ENCODE results near the gene DHRS13.
"Not testable (repeated sequence)": the region's sequence is repeated elsewhere in the genome, so short reads cannot be mapped to it uniquely, and the experiment has no call there.

Gene DHRS13

DNA sequence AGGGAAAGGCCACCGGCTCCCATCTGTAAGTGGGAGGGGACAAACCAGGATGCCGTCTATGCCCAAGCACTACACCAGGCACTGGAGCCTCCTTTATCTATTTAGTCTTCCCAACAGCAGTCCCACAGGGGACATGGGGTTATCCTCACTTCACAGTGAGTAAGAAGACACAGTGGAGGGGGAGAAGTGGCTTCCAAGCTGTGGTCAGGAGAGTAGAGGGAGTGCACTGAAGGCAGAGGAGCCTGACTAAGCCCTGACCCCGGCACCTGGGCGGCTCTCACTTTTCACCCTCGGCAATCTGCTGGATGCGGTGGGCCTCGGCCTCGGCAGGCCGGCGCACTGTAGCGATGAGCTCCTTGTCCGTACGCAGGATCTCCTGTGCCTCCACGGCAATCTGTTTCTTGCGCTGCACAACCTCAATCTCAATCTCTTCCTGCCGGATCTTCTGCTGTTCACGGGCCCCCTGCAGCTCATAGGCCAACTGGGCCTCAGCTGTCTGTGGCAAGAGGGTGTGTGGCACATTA, 21.3 kb downstream of the DHRS13 start:
- no peak for DNase-seq

DNA sequence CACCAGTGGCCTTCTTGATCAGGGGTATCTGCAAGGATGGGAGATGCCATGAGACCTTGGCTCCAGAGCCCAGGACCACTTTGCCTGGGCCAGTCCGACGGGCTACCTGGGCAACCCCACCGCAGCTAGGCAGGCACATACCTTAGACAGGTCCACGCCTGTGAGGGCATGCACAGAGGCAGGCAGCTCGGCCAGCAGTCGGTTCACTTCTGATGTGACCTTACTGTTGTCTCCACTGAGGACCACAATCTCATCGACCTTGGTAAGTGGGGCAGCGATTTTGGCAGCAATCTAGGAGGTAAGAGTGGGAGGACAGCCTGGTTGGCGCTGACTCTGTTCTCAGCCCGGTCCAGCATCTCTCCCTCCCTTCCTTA, 22.3 kb downstream of the DHRS13 start:
- no peak for DNase-seq

DNA sequence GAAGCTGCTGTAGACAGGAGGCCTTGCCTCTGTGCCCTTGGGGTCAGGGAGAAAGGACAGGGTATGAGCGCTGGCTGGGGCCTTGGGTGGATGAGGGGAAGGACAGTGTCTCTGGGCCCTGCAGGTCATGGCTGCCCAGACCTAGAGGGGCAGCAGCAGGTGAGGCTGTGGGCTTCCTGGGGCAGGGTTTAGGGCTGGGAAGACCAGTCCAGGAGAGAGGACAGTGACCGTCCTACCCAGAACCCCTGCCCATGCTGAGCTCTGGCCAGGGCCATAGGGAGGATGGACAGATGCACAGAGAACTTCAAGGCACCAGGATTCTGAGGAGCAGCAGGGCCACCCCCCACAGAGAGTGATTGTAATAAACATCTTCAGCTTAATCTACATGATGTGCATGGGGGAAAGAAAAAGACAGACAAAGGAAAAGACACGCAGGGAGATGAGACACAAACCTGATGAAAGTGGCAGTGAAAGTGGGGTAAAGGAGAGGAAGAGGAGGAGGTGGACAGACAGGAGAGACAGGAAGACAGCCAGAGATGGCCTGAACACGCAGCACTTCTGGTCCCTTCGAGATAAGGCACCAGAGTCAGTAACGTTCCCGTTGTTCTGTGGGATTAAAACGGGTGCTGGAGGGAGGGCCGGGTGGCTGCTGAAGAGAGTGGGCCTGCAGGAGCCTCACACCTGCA, 22.9 kb downstream of the DHRS13 start:
- no peak for DNase-seq

DNA sequence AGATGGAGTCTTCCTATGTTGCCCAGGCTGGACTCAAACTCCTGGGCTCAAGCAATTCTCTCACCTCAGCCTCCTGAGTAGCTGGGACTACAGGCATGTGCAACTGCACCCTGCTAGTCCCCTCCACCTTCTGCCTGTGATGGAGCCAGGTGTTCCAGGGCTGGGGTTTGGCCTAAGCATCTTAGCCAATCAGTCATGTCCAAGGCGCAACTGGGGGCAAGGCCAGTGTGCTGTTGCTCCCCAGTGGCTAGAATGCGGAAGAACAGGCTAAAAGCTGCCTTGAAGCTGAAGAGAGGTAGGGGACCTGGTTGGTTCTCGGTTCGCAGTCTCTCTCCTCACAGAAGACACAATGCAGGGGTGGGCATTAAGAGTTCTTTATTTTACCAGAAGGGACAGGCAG, 23.9 kb downstream of the DHRS13 start:
- no peak for DNase-seq

DNA sequence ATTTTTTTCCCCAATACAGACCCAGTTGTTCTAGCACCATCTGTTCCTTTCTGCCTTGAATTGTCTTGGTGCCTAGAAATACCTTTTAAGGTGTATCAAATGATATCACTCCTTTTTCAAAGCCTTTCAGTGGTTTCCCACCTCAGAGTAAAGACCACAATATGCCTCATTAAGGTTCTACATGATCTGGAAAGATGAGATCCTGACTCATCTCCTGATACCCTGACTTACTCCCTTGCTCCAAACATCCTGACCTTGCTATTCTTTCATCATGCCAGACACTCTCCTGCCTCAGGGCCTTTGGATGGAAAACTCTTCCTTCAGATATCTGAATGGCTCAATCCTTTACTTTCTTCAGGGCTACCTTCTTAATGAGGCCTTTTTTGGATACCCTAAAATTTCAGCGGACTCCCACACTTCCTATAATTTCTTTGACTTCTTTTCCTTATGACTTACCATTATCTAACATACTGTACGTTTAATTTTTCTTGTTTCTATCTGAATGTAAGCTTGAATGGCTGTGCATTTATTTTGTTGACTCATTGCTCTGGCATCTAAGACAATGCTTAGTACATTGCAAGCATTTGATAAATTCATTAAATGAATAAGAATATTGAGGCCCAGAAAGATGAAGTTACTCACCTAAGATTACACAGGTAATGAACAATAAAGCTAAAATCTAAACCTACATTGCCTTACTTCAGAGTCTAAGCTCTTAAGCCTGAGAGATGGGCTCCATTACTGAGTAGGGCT, 24.5 kb downstream of the DHRS13 start:
- DNase-seq = no peak

DNA sequence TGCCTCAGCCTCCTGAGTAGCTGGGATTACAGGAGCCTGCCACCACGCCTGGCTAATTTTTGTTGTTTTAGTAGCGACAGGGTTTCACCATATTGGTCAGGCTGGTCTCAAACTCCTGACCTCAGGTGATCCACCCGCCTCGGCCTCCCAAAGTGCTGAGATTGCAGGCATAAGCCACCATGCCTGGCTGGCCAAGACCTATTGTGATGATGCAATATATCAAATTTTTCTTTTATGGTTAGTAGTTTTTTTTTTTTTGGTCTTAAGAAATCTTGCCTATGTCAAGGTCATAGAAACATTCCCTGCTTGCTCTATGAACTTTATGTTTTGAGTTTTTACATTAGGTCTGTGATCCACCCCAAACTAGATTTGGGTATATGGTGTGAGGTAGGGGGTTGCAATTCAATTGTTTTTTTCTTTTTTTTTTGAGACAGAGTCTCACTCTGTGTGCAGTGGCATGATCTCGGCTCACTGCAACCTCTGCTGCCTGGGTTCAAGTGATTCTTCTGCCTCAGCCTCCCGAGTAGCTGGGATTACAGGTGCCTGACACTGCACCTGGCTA, 25.6 kb downstream of the DHRS13 start:
- DNase-seq = not testable (repeated sequence)

DNA sequence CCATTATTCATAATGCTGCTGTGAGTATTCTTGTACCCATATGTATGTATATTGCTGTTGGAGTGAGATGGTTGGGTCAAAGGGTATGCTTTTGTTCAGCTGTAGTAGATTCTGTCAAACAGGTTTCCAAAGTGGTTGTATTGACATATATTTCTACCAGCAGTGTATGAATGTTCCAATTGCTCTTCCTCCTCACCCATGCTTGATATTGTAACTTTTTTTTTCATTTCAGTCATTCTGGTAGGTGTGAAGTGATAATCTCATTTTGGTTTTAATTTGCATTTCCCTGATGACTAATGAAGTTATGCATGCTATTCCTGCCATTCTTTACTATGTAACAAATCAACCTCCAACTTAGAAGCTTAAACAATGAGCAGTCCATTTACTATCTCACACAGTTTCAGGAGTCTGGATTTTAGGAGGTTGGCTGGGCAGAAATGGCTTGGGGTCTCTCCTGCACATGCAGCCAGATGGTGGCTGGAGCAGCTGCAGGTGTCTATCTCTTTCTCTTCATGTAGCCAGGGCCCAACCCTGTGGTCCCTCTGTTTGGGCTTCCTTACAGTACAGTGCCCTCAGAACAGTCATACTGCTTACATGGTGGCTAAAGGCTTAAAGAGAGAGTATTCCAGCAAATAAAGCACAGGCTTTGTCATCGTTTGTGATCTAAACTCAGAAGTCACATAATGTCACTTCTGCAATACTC, 26.9 kb downstream of the DHRS13 start:
- DNase-seq = no peak

DNA sequence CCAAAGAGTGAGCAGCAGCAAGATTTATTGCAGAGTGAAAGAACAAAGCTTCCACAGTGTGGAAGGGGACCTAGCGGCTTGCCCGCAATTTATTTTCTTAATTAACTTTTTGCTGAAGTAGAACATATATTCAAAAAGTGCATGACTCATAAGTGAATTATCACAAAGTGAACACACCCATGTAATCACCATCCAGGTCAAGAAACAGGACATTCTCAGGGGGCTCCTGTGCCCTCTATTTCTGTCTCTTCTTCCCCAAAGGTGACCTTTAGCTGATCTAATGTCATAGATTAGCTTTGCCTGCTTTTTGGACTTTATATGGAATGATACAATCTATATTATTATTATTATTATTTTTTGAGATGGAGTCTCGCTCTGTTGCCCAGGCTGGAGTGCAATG, 28.1 kb downstream of the DHRS13 start:
- no peak for DNase-seq

DNA sequence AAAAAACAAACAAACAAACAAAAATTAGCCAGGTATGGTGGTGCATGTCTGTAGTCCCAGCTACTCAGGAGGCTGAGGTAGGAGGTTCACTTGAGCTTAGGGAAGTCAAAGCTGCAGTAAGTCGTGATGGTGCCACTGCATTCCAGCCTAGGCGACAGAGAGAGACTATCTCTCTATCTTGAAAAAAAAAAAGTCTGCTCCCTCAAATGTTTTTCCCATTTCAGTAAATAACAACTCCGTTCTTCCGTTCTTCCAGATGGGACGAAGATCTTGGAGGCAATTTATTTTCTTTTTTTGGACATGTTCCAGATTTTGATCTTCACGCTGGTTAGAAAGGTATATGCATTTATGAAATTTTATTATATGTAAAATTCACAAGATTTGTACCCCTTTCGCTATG, 29.0 kb downstream of the DHRS13 start:
- DNase-seq = no peak

DNA sequence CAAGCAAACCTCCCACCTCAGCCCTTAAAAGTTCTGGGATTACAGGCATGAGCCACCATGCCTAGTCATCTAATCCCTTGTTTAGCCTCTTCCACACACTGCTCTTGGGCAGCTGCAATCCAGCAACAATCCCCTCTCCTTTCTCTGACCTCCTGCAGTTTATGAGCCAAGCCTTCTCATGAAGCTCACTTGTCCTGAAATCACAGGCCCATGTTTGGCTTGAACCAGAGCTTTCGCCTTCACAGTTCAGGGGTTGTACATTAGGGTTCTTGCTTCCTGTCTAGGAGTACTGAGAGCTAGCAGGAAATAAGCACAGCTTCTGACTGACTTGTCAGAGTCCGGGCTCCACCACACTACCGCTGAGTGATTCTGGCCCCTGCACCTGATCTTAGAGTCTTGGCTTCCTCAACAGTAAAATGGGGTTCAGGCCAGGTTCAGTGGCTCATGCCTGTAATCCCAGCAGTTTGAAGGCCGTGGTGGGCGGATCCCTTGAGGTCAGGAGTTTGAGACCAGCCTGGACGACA, 31.8 kb downstream of the DHRS13 start:
- no peak for DNase-seq

DNA sequence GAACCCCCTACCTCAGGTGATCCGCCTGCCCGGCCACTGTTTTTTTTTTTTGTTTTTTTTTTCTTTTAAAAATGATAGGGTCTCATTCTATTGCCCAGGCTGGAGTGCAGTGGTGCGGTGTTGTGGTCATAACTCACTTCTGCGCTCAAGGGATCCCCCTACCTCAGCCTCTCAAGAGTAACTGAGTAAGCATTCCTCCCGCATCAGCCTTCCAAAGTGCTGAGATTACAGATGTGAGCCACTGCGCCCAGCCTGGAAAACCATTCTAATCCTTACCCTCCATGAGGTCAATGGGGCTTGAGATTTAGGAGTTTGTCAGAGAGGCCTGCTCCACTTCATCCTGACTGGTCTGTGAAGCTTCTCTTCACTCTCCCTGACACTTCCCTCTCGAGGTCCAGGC, 35.6 kb downstream of the DHRS13 start:
- DNase-seq = no peak

DNA sequence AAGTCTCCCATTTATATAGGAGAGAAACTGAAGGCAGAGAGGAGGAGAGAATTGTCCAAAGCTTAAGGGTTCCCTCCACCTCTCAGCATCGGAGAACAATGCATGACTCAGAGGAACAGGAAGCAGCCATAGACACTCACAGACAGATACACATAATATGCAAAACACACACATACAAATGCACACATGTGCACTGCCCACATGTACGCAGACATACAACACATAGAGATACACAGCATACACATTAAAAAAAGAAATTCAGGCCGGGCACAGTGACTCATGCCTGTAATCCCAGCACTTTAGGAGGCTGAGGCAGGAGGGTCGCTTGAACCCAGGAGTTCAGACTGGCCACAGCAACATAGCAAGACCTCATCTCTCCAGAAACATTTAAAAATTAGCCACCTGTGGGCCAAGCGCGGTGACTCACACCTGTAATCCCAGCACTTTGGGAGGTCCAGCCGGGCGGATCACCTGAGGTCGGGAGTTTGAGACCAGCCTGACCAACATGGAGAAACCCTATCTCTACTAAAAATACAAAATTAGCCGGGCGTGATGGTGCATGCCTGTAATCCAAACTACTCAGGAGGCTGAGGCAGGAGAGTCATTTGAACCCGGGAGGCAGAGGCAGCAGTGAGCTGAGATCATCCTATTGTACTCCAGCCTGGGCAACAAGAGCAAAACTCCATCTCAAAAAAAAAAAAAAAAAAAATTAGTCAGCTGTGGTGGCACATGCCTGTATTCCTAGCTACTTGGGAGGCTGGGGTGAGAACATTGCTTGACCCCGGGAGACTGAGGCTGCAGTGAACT, 36.7 kb downstream of the DHRS13 start:
- DNase-seq = no peak

DNA sequence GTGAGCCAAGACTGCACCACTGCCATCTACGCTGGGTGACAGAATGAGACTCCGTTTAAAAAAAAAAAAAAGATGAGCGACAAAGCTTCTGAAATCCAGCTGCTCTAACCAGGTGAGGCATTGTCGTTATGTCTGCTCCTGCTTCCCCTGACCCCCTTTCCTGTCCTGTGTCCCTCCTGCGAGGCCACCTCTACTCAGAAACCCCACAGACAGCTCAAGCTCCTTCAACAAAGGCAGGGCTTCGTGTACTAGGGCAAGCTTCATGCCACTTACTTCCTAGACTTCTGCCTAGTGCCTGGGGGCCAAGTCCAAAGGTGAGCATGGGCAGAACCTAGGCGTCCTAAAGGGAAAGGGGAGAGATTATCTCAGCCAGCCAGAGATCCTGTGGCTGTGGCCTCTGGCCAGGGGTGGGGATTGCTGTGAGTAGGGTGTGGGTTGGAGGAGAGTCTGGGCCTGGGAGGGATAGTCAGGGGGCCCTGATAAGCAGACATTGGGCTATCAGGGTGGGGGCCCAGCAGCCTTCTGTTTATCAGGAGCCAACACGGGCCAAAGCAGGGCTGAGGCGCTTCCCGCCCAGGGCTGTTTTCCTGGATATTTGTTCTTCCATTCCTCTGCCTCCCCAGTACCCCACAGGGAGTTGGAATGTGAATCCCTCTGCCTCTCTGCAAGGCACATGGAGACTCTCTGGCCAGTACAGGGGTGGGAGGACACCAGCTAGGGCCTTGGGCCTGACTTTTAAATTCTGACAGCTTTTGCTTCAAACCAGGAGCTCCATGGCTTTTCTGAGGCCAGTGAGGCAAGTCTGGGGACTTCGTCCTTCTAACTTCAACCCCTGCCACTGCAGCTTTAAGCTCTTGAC, 37.7 kb downstream of the DHRS13 start:
- DNase-seq = no peak

DNA sequence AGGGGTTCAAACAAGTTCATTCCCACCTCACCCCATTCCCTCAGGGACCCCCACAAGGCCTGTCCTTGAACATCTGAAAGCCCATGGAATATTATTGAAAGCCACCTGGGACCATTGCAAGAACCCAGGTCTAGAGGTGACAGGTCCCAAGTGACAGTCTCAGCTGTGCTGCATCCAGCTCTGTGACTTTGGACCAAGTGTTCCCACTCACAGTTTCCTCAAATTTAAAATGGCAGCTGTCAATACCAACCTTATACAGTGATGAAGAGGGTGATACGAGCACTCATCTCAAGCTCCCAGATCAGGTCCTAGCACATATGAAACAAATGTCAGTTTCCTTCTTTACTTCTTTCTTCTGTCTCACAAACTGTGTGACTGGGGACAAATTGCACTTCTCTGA, 38.9 kb downstream of the DHRS13 start:
- no peak for DNase-seq

DNA sequence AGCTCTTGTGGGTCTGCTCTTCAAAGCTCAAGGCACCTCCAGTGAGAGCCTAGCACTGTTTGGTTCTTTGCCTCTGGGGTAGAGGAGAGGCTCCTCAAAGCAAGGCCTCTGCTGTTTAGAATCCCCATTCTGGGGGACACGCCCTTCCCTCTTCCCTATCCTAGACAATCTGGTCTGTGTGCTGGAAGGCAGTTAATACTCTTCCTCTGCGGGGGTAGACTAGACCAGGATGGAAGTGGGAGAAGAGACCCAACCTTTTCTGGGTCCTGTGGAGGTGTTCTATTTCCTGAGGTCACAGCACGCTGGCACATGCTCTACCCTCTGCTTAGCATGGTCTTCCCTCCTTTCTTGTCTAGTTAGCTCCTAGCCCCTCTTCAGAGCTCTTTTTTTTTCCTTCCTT, 40.3 kb downstream of the DHRS13 start:
- DNase-seq = no peak

DNA sequence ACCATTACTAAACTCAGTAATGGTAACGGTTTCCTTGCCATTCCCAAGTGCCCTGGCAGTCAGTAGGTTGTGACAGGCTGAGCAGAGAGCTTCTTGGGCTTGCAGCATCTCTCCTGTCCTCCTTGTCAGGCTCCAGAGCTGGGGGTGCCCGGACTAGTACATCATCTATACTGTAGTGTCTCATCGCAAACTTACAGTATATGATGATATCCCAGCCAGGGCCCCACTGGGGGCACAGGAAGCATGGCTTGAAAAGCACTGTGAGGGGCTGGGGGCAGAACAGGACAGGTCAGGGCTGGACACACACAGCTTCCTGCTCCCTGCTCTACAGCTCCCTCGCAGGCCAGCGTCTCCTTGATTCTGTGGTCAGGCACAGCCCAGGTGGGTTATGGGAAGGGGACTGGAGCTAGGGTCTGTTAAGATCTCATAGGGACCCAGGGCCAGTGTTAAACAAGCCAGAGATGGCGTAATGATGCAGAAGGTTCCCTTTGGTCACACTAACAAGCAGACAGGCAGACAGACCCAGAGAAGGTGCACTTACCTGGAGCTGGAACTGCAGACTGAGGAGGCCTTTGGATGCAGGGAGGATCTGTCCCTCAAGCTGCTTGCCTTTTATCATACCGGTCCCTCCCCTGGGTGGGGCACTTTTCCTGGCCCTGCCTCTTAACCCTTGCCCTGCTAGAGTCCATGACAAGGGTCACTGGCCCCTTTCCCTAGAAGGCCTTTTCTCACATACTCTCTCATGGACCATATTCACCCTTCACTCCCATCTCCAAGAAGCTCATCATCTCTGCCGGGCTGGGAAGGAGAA, 41.3 kb downstream of the DHRS13 start:
- no peak for DNase-seq

DNA sequence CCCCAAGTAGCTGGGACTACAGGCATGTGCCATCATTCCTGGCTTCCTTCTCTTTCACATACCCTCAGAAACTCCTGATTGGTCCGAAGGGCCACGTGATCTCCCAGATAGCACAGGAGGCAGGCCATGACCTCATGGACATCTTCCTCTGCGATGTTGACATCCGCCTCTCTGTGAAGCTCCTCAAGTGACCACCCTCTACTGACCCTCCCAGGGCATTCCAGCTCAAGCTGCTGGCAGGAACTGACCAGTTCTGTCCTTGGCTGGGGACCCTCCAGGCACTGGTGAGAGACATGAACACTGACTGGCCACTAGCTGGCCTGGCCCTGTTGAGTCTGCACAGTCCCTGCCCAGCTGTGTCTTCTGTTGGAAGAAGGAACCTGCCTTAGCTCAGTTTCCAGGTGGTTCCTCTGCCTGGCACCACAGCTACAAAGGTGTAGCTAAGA, 42.5 kb downstream of the DHRS13 start:
- no peak for DNase-seq

DNA sequence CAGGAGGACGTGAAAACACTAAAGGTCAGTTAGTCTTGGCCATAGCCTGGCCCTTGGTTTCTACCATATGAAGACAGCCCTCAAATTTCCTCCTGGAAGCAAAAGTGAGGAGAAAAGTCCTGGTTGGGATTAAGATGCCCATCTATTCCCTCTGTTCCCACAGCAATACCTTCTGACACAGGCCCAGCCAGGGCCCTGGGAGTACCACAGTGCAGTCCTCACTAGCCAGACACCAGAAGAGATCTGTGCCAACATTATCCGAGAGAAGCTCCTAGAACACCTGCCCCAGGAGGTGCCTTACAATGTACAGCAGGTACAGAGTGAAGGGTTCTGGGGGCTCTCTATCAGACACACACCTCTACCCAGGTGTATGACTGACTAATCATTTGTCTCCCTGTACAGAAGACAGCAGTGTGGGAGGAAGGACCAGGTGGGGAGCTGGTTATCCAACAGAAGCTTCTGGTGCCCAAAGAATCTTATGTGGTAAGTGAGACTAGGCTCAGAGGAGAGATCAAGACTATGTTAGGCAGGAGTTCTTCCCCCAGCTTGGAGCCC, 44.0 kb downstream of the DHRS13 start:
- no peak for DNase-seq

DNA sequence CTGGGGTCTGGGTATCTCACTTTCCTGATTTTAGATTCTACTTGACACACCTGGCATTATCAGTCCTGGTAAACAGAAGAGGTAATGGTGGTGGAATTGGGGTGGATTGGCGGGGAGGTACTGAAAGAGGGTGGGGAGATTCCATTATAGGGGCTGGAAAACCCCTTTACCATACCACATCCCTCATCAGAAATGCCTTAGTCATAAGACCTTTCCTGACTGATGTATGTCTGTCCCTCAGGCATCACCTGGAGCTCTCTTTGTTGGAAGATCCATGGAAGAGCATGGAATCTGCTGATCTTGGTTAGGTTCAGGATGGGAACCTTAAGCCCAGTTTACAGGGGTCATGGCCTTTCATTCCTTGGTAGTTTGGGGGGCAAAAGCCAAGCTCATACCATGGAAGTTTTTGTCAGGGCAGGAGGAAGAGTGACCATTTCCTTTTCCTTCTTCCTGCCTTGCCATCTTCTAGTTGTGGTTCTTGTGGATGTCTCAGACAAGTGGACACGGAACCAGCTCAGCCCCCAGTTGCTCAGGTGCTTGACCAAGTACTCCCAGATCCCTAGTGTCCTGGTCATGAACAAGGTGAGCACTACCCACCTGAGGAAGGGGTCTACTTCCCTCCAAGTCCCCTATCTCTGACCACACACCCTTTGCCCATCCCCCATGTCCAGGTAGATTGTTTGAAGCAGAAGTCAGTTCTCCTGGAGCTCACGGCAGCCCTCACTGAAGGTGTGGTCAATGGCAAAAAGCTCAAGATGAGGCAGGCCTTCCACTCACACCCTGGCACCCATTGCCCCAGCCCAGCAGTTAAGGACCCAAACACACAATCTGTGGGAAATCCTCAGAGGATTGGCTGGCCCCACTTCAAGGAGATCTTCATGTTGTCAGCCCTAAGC, 44.7 kb downstream of the DHRS13 start:
- DNase-seq = no peak
